Ecto neural progenitor cell (in vitro differentiated cells): ENCODE results near the gene IER2.

Source experiments
- DNase-seq: peaks from one replicate; pipeline ENCODE4 v3.0.0-alpha.2; 2018; ENCODE audit warnings: low spot score

The IER2 gene, protein sequence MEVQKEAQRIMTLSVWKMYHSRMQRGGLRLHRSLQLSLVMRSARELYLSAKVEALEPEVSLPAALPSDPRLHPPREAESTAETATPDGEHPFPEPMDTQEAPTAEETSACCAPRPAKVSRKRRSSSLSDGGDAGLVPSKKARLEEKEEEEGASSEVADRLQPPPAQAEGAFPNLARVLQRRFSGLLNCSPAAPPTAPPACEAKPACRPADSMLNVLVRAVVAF

DNA sequence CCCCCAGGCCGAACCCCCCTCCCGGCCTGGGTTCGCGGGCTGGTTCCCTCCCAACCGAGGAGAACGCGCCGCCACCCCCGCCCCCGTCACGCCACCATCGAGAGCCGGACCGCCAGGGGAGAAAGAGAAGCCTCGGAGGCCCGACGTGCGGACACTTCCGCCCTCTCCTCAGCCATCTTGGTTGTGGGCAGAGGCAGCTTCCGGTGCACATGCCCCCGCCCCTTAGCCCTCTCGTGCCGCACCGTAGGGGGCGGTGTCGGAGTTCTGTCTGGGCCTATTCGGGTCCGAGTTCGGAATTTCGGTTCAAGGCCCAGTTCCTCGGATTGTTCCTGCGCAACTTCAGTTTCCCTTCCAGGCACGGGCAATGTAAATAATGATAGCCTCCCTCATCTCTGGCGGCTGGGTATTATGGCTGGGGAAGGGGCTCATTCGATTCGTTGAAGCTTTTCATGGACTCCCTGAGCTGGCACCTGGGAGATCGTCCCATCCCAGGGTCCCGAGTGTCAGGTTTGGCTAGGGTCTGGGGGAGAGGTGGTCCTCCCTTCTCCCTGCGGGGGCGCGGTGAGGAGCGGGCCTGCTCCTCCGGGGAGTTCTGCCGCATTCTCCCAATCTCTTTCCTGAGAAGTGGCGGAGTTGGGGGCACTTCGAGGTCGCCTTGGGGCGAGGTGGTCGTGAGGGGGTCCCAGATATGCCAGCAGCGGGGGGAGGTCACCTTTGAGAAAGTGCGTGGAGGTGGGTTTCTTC, at the start of gene IER2, which contains the start of gene STX10:
TSS of gene IER2 (plus strand) at position 225 of the 744 bp plus-strand sequence. CDS start 2,776 bp downstream, outside the sequence.
TSS of gene STX10 (minus strand) at position 189 of the 744 bp plus-strand sequence. CDS start 202 bp downstream, outside the sequence.
- peak; percentile 92 for DNase-seq

DNA sequence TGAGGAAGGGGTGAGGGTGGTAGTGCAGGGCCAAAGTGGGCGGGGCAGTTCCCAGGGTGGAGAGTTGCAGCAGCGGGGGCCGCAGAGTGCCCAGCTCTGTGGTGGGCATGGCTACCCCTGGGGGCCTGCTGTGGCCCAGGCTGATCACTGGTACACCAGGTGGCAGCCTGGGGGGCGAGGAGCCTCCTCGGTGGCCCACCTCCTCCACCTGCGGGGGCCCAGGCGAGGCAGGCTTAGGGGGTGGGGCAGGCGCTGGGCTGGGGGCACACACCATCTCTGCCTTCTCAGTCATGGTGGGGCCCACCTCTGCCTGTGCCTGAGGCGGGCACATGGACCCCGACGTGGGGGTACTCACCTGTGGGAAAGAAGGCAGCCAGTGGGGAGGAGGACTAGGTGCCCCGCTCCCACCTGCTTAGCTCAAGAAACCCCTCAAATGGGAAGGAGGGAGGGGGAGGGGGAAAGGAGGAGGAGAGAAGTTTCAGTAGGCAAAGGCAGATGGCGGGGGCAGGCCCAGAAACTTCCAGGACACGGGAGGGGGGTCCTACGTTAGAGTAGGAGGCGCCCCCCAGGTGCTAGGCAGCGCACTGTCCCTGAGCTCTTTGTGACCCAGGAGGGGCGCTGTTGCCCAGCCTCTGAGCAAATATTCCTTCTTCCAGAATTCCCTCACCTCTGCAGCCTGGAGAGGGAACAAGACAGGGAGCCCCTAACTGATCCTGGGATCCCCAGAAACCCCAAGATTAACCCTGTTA, 49.2 kb upstream of the IER2 start:
- DNase-seq: no peak

DNA sequence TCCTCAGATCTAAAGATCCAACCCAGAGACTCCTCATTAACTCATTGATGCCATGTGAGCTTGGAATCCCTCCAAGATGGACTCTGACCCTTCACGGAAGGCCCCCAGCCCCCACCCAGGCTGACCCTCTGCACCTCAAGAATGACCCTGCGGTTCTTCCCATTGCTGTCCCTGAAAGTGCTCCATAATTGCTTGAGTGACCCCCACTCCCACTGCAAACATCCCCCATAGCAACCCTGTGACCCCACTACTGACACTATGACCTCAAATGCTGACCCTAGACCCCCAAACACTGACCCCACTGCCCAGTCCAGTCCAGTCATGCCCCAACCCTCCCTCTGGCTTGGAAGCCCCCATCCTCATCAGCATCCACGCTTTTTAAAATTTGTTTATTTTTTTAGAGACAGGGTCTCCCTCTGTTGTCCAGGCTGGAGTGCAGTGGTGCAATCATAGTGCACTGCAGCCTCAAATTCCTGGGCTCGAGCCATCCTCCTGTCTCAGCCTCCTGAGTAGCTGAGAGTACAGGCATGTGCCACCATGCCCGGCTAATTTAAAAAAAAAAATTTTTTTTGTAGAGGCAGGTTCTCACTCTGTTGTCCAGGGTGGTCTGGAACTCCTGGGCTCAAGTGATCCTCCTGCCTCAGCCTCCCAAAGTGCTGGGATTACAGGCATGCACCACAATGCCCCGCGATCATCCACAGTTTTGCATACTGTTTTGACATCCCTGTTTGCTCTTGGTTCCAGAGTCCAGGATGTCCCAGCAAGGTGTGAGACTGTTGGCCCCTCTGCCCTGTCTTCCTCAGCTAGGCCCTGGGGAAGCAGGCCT, 48.4 kb upstream of the IER2 start:
- DNase-seq: no peak

DNA sequence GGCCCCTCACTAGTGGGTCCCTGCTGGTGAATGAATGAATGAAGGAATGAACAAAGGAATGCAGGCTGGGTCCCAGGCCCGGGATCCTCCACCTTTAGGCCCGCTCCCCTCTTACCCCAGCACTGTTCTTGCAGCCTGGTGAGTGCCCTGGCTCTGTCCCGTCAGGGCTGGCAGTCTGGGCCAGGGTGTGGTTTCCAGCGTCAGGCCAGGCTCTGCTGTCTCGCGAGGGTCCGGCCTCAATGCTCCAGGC, 47.9 kb upstream of the IER2 start:
- no peak for DNase-seq

DNA sequence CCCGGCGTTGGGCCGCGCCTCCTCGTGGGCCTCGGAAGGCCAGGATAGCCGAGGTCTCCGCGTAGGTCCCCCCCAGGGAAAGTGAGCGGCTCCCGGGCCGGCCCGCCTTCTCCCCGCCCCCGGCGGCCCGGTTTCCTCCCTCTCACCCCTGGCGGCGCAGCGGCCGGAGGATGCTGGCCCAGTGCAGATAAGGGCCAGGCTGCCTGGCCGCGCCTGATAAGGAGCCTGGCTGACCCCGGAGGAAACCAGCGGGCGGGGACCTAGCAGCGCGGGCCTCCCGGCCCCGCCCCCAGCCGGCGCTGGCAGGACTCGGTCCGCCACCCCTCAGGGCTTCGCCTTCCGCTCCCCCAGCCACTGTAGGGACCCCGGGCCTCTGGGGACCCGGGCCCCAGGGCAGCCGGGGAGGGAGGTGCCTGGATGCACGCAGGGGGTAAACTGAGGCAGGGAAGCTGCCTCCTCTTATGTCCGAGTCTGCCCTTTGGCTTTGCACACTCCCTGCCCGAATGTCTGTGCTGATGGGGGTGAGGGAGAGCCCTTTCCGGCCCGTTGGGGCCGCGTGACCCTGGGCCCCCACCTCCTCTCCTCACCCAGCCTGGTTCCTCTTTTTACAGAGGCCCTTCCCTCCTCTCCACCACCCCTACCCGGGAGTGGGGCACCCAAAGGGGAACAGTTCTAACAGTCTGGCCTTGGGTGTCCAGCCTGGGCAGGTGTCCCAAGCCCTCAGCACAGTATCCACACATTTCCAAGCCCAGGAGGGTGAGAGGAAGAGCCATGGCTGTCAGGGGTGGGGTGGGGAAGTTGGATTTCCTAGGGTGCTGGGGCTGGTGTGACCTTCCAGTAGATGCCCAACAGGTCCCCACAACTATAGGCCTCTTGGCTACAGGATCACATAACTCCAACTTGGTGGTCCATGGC, 47.3 kb upstream of the IER2 start, which contains the start of gene LYL1:
TSS of gene LYL1 (minus strand) at position 193 of the 915 bp plus-strand sequence. CDS start 1,687 bp downstream, outside the sequence.
- DNase-seq: peak; percentile 79

DNA sequence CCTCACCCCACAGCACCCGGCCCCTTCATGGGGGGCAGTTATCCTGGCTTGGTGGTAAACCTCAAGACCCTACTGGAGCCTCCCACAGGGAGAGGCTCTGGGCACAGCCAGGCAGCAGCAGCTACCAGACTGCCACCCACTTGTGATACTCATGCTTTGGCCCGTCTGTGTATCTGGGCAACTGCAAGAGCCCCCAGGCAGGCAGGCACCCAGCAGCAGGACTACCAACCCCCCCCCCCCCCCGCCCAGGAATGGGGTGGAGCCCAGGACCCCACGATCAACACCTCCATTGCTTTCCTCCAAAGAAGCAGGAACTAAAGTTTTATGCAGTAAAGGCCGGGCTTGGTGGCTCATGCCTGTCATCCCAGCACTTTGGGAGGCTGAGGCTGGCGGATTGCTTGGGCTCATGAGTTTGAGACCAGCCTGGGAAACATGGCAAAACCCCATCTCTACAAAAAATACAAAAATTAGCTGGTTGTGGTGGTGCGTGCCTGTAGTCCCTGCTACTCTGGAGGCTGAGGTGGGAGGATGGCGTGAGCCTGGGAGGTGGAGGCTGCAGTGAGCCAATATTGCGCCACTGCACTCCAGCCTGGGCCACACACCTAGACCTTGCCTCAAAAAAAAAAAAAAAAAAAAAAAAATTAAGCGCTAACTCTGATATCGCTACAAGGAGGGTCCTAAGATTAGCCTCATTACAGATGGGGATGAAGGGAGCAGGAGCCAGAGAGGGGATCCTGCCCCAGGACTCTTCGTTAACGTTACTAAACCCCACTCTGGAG, 46.4 kb upstream of the IER2 start:
- peak; percentile 43 for DNase-seq

DNA sequence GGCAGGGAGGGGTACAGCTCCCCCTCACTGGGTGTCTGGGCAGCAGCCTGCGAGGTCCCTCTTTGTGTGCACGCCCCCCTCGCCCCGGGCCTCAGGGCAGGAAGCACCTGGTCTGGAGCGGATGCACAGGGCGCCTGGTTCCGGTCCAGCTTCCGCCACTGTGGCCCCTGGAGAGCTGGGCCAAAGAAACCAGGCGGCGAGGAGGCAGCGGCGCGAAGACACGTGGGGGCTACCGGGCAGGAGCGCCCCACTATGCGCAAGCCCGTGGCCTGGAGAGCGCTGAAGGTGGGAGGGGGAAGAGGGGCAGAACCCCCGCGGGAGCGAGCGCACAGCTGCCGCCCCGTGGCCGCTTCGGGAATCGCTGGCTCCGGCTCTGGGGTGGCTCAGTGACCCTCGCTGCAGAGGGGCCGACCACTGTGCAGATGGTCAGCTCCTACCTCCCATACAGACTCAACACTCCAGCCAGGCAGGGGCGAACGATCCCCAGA, 45.8 kb upstream of the IER2 start:
- peak; percentile 77 for DNase-seq

DNA sequence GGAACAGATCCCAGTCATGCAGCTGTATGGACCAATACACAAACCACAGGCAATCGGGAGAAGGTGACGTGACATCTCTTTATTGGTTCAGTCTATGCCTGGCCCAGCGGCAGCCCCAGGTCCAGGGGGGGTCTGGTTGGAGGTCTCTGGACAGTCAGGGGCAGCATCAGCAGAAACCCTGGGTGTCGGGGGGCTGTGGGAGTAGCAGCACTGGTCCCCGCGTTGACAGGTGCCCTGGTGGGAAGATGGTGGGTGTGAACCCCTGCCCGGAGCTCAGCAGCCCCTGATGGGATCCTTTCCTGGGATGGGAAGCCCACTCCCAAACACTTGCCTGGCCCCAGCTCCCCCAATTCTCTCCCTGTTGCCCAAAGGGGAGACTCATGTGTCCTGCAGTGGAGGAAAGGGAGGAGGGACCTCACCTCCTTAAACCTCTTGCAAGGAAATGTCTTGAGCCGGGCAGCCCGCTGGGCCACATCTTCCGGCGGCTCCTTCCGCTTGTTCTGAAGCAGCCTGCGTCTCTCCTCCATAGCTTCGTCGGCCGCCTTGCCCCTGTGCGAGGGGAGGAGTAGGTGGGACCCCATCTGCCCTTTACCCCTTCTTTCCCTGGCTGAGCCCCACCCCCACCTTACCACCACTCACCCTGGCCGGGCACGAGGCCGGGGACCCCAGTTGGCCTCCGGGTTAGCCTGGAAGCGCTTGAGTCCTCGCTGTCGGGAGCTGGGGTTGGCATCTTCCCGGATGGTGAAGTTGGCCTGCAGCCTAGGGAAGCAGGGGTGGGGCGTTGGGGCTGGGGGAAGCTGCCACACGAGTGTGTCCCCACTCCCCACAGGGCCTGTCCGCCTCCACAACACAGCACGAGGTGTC, 45.1 kb upstream of the IER2 start:
- DNase-seq: peak; percentile 42

DNA sequence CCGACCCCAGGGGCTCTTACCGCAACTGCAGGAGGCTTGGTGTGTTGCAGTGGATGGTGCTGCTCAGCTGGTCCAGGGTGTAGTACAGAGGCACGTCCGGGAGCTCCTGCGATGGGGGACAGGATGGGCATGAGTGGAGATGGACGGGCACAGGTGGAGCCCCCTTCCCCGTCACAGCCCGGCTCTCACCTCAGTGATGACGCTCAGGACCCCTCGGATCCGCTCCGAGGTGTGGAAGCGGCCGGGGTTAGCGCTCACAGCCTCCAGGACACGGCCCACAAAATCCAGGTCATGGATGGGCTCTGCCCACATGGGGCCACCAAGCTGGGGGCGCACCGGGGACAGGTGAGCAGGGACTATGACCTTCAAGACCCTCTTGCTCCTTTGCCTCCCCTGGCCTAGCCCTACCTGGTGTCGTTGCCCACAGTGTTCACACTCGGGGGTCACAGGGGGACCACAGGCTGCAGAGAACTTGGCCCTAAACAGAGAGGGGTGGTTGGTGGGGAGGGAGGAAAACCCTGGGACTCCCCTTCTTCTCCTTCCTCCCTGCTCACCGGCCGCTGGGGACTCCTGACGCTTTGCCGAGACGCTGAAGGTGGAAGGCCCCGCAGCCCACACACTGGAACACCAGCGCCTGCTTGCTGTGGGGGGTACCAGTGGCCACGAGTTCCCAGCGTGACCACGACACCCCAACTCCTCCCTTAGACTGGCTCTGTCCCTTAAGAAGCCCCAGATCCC, 40.7 kb upstream of the IER2 start:
- no peak for DNase-seq

DNA sequence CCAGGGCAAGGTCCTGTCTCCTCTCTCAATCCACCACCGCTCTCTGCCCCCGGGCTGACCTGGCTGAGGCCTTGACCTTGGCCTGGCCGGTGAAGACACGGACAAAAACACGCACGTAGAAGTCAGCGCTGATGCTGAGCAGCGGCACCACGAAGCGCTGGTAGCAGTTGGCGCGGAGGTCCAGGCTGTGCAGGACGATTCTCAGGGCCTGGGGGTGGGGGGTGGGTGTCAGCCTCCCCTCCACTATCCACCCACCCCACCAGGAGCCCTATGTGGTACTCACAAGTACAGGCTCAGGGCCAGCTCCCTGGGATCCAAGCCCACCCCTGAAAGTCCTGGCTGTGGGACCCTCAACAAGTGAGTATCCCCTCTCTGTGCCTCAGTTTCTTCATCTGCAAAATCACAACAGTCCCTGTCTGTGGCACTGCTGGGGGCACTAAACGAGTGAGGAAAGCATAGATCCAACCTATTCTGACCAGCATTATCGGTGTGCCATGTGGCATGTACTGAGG, 40.1 kb upstream of the IER2 start:
- DNase-seq: no peak

DNA sequence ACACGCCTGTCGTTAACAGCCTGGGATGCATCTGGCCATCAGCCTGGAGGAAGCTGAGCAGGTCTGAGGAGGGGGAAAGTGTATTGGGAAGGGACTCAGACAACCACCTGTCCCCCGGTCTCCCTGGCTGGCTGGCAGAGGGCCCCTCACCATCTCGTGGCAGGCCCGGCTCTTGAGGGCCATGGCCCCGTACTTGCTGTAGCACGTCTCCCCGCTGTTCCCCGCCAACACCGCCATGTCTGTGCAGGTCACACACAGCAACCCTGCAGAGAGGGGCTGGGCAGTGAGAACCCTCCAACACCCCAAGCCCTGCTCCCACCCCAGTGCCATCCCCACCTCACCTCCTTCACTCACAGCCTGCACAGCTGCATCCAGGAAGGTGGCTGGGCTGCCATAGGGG, 37.7 kb upstream of the IER2 start:
- no peak for DNase-seq

DNA sequence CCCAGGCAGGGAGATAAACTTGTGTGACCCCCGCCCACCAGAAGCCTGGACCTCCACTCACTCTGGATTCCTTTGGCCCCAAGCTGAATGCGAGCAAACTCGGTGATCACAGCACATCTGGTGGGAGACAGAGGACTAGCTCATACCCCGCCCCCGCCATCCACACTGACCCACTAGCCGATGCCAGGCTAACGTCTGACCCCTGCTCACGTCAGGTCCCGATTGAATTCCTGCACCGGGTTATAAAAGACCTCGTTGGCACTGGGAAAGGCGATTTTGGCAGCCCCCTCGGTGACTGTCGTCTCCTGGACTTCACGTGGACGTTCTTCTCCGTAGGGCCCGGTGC, 34.3 kb upstream of the IER2 start:
- no peak for DNase-seq

DNA sequence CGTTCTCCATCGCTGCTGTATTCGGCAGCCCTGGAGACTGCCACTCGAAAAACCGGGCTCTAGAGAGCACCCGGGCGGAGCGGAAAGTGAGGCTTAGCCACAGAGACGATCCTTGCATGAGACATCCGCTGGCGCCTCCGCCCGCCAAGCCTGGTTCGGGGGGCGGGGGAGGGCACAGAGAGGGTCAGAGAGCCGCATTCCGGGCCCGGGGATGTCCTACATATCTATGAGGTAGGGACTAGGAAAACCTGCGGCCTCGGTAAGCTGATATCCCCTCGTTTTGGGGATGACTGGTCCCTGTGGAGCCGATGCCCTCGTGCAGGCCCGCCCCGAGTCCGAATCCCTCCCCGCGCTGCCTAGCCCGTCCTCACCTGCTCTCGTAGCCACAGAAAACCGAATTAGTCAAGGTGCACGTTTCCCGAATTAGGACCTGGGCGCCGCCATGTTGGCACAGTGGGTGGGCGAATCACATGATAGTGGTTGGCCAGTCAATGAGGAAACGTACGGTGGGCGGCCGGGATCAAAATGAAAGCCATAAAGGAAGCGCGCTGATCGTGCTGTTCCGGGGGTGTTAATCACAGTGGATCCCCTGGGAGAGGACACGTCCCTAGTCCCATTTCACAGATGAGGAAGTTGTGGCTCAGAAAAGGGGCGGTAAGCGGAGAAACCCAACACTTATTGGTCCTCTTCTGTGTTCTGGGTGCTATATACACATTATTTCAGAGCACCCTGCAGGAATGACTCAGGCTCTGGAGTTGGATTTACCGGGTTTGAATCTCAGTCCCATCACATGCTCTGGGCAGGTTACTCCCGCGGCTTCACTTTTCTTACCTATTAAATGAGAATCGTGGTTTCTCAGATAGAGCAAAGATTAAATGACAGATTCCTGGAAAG, 33.7 kb upstream of the IER2 start, which contains the start of gene TRMT1:
TSS of gene TRMT1 (minus strand) at position 459 of the 894 bp plus-strand sequence. CDS start at position 118, 341 bp downstream.
- DNase-seq: peak; percentile 96

DNA sequence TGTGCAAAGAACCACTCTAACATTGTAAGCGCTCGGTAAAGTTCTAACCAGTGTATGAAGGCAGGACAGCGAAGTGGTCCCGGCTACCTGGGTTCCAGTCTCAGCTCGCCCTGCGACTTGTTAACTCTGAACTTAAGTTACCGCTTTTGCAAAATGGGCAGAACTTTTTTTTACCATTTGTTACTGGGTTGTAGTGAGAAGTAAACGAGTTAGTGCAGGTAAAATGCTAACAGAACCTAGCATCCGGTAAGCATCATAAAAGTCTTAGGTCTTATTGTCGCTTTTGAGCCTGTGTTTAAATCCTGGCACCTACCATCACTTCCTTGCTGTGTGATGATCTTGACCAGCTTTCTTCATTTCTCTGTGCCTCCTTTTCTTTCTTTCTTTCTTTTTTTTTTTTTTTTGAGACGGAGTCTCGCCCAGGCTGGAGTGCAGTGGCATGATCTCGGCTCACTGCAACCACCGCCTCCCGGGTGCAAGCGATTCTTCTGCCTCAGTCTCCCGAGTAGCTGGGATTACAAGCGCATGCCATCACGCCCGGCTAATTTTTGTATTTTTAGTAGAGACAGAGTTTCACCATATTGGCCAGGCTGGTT, 32.9 kb upstream of the IER2 start:
- DNase-seq: no peak

DNA sequence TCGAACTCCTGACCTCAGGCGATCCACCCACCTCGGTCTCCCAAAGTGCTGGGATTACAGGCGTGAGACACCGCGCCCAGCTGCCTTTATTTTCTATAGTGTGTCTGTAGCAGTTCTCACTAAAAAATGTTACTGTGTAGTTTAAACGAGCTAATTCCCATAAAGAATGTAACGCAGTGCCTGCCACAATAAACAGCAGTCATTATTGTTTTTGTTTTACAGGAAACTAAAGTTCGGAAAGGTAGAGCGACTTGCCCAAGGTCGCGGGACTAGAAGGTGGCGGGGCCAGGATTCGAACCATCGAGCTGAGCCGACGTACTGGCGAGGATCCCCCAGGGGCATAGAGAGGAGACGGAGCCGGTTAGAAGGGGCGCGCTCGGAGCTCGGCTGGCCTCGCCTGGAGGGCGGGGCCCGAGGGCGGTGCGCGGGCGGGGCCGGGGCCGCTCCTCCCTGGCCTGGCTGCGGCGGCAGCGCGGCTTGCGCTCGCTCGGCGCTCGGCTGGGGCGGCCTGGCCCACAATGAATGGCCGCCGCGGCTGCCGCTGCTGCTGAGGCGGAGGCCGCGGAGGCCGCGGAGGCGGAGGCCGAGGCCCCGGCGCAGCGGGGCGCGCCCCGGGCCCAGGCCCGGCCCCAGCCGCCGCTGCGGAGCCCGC, 32.3 kb upstream of the IER2 start, which contains the start of gene NACC1:
TSS of gene NACC1 (plus strand) at position 493 of the 652 bp plus-strand sequence. CDS start 16,944 bp downstream, outside the sequence.
- DNase-seq: peak; percentile 94
